ENCODE results near the gene CTU2.

DNA sequence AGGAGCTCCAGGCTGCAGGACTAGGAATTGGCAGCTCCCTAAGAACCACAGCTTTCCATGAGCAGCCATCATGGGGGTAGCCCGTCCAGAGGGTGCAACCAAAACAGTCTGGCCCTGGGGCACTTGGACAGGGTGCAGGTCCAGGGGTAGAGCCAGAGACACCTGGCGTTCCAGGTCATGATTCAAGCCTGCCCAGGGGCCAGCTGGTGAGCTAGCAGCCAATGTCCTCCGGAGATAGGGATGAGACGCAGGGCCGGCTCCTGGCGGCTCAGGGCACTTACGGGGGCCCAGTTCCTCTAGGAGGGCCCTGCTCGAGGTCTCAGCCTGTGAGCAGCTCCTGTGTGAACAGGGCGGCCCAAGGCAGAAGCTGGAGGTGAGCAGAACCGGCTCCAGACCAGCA lies 56.6 kb downstream of the CTU2 start:
- TF ChIP-seq CTCF (optimal IDR thresholded peaks at IDR 0.05 in 1 of 3, IDR thresholded peaks at IDR 0.05 in 1 of 3, conservative IDR thresholded peaks at IDR 0.05 in 1 of 3; ENCODE audit: extremely low read depth in 1 of 3, insufficient read depth in 2 of 3, low read length in 3 of 3) (no peak), EZH2 (IDR thresholded peaks at IDR 0.05; ENCODE audit: low read length) (no peak)

Data from keratinocyte (primary cell).